ENCODE results near the gene CUEDC1. TPM values are rescaled to one million over a fixed set of nuclear protein-coding genes. Genes with fewer than 3 reads are reported as not detected.

Gene CUEDC1
- total RNA-seq, 2 experiments from 2014 or later, result 0.47 TPM; not detected in 1

DNA sequence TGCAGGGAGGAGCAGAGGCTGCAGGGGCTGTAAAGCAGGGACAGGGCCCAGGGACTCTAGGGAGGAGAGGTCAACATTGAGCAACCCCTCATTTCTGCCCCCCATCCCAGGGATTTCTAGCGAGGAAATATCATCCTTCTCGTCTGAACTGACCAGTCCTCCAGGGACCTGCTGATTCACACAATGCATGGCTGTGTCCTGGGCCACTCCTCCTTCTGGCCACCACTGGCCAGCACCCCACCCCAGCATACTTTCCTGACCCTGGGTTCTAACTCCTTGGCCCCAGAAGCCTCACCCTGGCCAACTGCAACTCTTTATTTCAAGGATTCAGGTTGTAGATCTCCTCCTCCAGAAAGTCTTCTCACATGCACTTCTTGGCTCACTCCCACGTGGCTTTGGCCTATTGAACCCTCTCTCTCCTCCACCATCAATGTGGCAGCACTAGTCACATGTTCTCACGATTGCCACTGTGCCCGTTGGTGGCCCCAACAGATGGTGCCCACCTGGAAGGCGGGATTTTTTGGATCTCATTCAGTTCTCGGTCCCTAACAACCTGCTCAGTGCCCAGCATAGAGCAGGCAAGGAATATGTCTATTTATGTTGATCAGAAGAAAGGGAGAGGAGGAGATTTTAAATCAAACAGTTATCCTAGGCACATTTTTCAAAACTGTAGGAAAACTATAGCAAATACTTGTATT is 41.5 kb downstream of the CUEDC1 start:
- no peak for DNase-seq
- POLR2A ChIA-PET, result no interaction called here
- CTCF ChIA-PET, result interaction anchor here (1.4 kb wide), 1 partner anchor 15 kb away, joined by 3 read pairs; no protein-coding TSS in a partner anchor
- Mint-ChIP-seq H3K27ac (no peak overlapping the region), H3K36me3 (ENCODE audit: low read depth) (no peaks in the 10 kb centered on the region), H3K4me3 (no peak overlapping the region), H3K4me1 (no peaks in the 10 kb centered on the region), H3K27me3 (peaks cover 2% of the 10 kb centered on the region), H3K9me3 (no peaks in the 10 kb centered on the region)

GRCh38 chr17:57911834-57912673 is 43.2 kb downstream of the CUEDC1 start:
- H3K4me1 Mint-ChIP-seq, result no peaks in the 10 kb centered on the region
- H3K4me3 Mint-ChIP-seq, result no peak overlapping the region
- POLR2A ChIA-PET, result no interaction called here
- H3K9me3 Mint-ChIP-seq, result no peaks in the 10 kb centered on the region
- DNase-seq, result no peak
- no peak overlapping the region for H3K27ac Mint-ChIP-seq
- CTCF ChIA-PET, result no interaction called here
- no peaks in the 10 kb centered on the region for H3K36me3 Mint-ChIP-seq (ENCODE audit: low read depth)
- H3K27me3 Mint-ChIP-seq, result peaks cover 2% of the 10 kb centered on the region

GRCh38 chr17:57910462-57911420 is 44.5 kb downstream of the CUEDC1 start:
- Mint-ChIP-seq H3K27me3 (peaks cover 2% of the 10 kb centered on the region), H3K4me1 (peaks cover 4% of the 10 kb centered on the region), H3K36me3 (ENCODE audit: low read depth) (no peaks in the 10 kb centered on the region), H3K4me3 (no peak overlapping the region), H3K9me3 (no peaks in the 10 kb centered on the region), H3K27ac (no peak overlapping the region)
- CTCF ChIA-PET, result no interaction called here
- DNase-seq, result no peak
- POLR2A ChIA-PET, result no interaction called here

DNA sequence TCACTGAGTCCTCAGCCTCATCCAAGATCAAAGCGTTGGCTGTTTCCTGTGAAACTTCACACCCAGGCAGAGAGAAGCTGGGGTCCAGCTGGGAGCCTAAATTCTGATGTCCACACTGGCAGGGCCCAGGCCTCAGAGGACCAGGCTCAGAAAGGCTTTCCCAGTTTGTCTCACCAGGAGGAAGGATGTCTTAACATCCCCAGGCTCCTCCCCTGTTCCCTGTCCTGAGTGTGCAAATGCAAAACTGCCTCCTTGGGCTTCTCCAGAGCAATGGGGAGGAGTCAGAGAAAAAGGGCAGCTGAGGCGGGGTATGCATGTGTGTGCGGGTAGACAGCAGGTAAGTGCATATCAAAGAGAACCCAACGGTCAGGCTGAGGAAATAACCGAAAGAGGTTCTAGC is 45.7 kb downstream of the CUEDC1 start:
- ChIA-PET CTCF (interaction anchor here (1.5 kb wide), 1 partner anchor 40 kb away, joined by 3 read pairs; no protein-coding TSS in a partner anchor), POLR2A (no interaction called here)
- Mint-ChIP-seq H3K4me3 (no peak overlapping the region), H3K9me3 (no peaks in the 10 kb centered on the region), H3K27me3 (peaks cover 2% of the 10 kb centered on the region), H3K27ac (no peak overlapping the region), H3K4me1 (peaks cover 12% of the 10 kb centered on the region), H3K36me3 (ENCODE audit: low read depth) (no peaks in the 10 kb centered on the region)
- no peak for DNase-seq

DNA sequence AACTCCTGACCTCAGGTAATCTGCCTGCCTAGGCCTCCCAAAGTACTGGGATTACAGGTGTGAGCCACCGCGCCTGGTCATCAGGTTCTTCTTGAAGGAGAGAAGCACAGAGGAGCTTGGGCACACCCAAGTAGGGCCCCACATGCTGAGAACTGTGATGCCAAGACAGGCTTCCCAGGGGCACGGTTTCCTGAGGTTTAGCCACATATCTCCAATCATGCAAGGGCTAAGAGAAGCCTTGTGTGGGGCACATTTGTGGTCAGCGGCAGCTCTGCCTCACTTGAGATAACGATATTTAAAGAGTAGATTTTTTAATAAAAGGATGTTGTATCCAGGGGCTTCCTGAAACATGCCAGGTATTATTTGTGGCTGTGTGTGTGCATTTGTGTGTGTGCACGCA is 46.9 kb downstream of the CUEDC1 start:
- H3K9me3 Mint-ChIP-seq, result no peaks in the 10 kb centered on the region
- H3K27me3 Mint-ChIP-seq, result peaks cover 2% of the 10 kb centered on the region
- no peaks in the 10 kb centered on the region for H3K36me3 Mint-ChIP-seq (ENCODE audit: low read depth)
- H3K4me3 Mint-ChIP-seq, result no peak overlapping the region
- POLR2A ChIA-PET, result no interaction called here
- no peak for DNase-seq
- no peak overlapping the region for H3K27ac Mint-ChIP-seq
- CTCF ChIA-PET, result interaction anchor here (0.6 to 1.1 kb wide), 2 partner anchors 33 to 48 kb away, joined by 3 to 4 read pairs; no protein-coding TSS in a partner anchor
- H3K4me1 Mint-ChIP-seq, result peaks cover 22% of the 10 kb centered on the region

- DNase-seq, result no peak
- H3K9me3 Mint-ChIP-seq, result no peaks in the 10 kb centered on the region
- H3K27ac Mint-ChIP-seq, result no peak overlapping the region
- ChIA-PET CTCF (no interaction called here), POLR2A (no interaction called here)
- no peaks in the 10 kb centered on the region for H3K36me3 Mint-ChIP-seq (ENCODE audit: low read depth)
- peaks cover 2% of the 10 kb centered on the region for H3K27me3 Mint-ChIP-seq
- peaks cover 34% of the 10 kb centered on the region for H3K4me1 Mint-ChIP-seq
- H3K4me3 Mint-ChIP-seq, result no peak overlapping the region
Observed at GRCh38 chr17:57906910-57907309, 48.3 kb downstream of the CUEDC1 start.

GRCh38 chr17:57905875-57906455 is 49.2 kb downstream of the CUEDC1 start:
- Mint-ChIP-seq H3K27me3 (peaks cover 2% of the 10 kb centered on the region), H3K4me3 (no peak overlapping the region), H3K4me1 (peaks cover 36% of the 10 kb centered on the region), H3K36me3 (ENCODE audit: low read depth) (no peaks in the 10 kb centered on the region), H3K27ac (no peak overlapping the region), H3K9me3 (no peaks in the 10 kb centered on the region)
- no peak for DNase-seq
- CTCF ChIA-PET, result no interaction called here
- POLR2A ChIA-PET, result no interaction called here

DNA sequence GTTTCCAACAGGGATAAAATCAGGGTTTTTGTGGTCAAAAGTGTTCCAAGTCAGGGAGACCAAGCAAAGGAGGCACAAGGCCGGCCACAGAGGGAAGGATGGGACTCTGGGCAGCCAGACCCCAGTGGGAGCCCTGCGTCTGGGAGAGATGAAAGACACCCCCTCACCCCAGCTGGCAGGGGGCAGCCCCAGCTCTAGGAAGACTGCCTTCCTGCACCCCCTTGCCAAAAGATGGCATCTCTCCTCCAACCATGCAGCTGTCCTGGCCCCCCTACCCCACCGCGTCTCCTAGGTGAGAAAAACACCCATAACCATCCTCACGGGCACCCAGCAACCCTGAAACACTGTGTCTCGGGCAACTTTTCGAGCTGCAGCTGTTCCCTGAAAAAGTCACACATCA is 51.3 kb downstream of the CUEDC1 start:
- Mint-ChIP-seq H3K27ac (peak overlapping the region; percentile 80), H3K9me3 (no peaks in the 10 kb centered on the region), H3K4me3 (no peak overlapping the region), H3K27me3 (no peaks in the 10 kb centered on the region), H3K4me1 (peaks cover 50% of the 10 kb centered on the region), H3K36me3 (ENCODE audit: low read depth) (no peaks in the 10 kb centered on the region)
- CTCF ChIA-PET, result interaction anchor here (1.9 to 2.1 kb wide), 2 partner anchors 11 to 96 kb away, joined by 5 to 10 read pairs; no protein-coding TSS in a partner anchor
- POLR2A ChIA-PET, result no interaction called here
- no peak for DNase-seq

DNA sequence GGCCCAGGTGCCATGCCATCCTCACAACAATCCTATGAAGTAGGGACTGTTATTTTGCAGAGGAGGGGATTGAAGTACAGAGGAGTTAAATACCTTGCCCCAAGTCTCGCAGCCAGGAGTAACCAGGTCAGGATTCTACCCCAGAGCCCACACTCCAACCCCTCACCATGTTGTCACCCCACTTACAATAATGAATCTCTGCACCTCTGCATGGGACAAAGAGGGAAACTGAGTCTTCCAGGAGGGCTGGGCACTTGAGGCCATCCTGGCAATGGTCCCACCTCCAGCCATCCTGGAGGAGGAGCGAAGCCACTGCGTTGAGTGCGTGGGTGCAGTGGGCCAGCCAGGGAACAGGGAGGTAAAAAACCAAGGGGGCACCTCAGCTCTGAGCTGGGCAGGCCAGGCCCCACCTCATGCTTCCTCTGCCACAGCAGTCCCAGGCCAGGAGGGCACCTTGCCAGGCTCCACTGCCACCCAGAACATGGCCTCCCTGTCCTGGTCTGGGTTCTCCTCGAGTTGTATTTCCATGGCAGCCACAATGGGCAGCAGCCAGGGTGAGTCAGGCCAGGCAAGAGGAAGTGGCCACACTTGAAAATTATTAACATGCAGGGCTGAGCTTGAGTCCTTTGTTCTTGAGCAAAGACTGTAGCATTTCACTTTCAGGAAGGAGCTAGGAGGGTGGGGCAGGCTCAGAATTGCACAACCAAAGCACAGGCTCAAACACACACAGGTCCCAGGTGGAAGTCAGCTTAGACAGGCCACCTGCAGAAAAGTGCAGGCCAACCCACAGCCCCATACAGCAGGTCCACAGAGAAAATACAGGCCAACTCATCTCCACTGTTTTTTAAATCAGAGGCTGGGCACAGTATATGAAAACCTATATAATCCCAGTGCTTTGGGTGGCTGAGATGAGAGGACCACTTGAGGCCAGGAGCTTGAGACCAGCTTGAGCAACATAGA is 52.1 kb downstream of the CUEDC1 start:
- ChIA-PET POLR2A (interaction anchor here (0.7 kb wide), 1 partner anchor 334 kb away, joined by 4 read pairs; no protein-coding TSS in a partner anchor), CTCF (interaction anchor here (0.7 to 2.3 kb wide), 4 partner anchors 10 to 259 kb away, joined by 3 to 10 read pairs (median 6); no protein-coding TSS in a partner anchor)
- DNase-seq, result peak; percentile 28
- peaks cover 50% of the 10 kb centered on the region for H3K4me1 Mint-ChIP-seq
- peak overlapping the region; percentile 80 for H3K27ac Mint-ChIP-seq
- H3K9me3 Mint-ChIP-seq, result no peaks in the 10 kb centered on the region
- no peaks in the 10 kb centered on the region for H3K36me3 Mint-ChIP-seq (ENCODE audit: low read depth)
- no peak overlapping the region for H3K4me3 Mint-ChIP-seq
- H3K27me3 Mint-ChIP-seq, result no peaks in the 10 kb centered on the region

DNA sequence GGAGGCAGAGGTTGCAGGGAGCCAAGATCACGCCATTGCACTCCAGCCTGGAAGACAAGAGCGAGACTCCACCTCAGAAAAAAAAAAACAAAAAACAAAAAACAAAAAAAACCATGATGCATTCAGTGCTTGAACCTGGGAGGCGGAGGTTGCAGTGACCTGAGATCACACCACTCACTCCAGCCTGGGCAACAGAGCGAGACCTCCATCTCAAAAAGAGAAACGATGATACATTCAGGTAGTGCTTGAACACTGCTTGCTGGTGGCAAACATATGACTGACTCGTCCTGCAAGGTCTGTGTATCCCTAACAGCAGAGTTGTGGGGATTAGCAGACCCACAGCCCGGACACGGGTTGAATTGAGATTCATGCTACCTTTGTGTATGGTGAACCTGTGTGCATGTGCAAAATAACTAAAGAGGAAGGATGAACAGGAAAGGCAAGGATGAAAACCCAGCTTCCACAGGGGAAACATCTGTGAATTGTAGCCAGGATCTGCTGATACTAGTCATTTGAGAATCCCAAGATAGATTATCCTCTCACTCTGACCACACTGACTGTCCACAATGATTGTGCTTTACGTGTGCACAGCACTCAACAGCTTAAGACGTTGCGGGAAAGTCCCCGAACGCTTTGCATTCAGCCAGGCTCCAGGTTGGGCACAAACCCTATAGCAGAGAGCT is 53.0 kb downstream of the CUEDC1 start:
- H3K4me3 Mint-ChIP-seq, result no peak overlapping the region
- peaks cover 50% of the 10 kb centered on the region for H3K4me1 Mint-ChIP-seq
- ChIA-PET POLR2A (no interaction called here), CTCF (interaction anchor here (1.9 to 2.3 kb wide), 2 partner anchors 10 to 98 kb away, joined by 5 to 6 read pairs; no protein-coding TSS in a partner anchor)
- DNase-seq, result no peak
- no peak overlapping the region for H3K27ac Mint-ChIP-seq
- H3K27me3 Mint-ChIP-seq, result no peaks in the 10 kb centered on the region
- H3K36me3 Mint-ChIP-seq (ENCODE audit: low read depth), result no peaks in the 10 kb centered on the region
- no peaks in the 10 kb centered on the region for H3K9me3 Mint-ChIP-seq
